ENCODE measurements around the gene CISTR.

The CISTR gene

GRCh38 chr12:53748072-53748840 is 3.5 kb downstream of the CISTR start:
- in situ Hi-C loops (cut with MboI; ENCODE audit: low pct_unique_long_range_greater_than_20kb, low sequenced_read_pairs), result no loop called here
- no peak for DNase-seq

- DNase-seq, result no peak
- in situ Hi-C loops (cut with MboI; ENCODE audit: low pct_unique_long_range_greater_than_20kb, low sequenced_read_pairs), result no loop called here
Measured at GRCh38 chr12:53747095-53747494, 4.7 kb downstream of the CISTR start.

- peak; percentile 90 for DNase-seq
- in situ Hi-C loops (cut with MboI; ENCODE audit: low pct_unique_long_range_greater_than_20kb, low sequenced_read_pairs), result no loop called here
Measured at GRCh38 chr12:53746592-53747092, 5.1 kb downstream of the CISTR start.

- DNase-seq, result no peak
- in situ Hi-C loops (cut with MboI; ENCODE audit: low pct_unique_long_range_greater_than_20kb, low sequenced_read_pairs), result no loop called here
Measured at GRCh38 chr12:53744751-53745150, 7.0 kb downstream of the CISTR start.

DNA sequence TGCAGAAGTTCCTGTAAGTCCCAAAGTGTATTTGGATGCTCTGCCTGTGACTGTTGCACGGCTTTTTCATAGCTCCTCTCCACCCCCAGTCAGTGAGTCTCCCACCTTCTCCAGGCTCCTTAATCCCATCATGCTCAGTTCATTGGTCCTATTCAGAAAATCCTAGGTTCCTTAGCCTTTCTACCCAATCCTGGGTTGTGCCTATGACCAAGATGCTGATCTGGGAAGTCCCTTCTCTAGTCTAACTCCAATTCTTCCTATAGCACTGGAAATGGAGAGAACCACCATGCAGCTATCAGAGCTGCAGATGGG is 7.7 kb downstream of the CISTR start:
- in situ Hi-C loops (cut with MboI; ENCODE audit: low pct_unique_long_range_greater_than_20kb, low sequenced_read_pairs), result no loop called here
- no peak for DNase-seq

GRCh38 chr12:53743266-53744129 is 8.3 kb downstream of the CISTR start:
- in situ Hi-C loops (cut with MboI; ENCODE audit: low pct_unique_long_range_greater_than_20kb, low sequenced_read_pairs), result no loop called here
- peak; percentile 89 for DNase-seq

- in situ Hi-C loops (cut with MboI; ENCODE audit: low pct_unique_long_range_greater_than_20kb, low sequenced_read_pairs), result no loop called here
- no peak for DNase-seq
Measured at GRCh38 chr12:53740130-53740491, 11.7 kb downstream of the CISTR start.

DNA sequence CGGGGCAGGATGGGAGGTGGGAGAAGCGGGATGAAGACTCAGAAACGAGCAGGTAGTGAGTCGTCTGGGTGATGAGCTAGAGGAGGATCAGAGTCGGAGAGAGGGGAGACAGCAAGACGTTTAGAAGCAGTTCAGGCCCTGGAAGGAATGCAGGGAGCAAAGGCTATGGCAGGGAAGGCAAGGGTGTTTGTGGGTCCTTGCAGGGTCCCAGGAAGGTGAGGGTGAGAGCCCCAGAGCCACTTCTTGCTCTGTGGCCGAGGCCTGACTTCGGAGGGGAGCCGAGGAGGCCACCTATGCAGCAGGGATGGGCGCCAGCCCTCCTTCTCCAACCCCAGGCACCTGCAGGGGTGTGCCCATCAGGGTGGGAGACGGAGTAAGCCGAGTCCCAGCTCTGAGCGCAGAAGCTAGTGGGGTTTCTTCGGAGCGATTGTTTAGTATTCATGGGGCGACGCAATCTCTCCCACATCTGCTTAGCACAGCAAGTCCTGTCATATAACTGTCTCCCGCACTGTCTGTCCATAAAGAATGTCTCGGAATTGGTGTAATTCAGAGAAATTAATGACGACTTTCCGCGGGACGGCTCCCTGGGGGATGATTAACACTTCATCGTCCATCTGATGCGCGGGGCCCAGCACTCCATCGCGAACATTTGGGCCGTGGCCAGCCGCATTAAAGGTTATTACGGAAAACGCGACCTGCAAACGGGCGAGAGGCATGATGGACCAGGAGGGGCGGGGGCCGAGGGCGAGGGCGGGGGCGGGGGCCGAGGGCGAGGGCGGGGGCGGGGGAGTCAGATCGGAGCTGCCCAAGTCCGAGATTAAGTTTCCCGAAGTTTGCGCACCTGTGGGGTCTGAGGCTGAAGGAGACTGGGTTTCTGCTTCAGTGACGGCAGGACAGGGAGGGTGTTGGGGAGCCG is 12.3 kb downstream of the CISTR start:
- no peak for DNase-seq
- in situ Hi-C loops (cut with MboI; ENCODE audit: low pct_unique_long_range_greater_than_20kb, low sequenced_read_pairs), result no loop called here

- in situ Hi-C loops (cut with MboI; ENCODE audit: low pct_unique_long_range_greater_than_20kb, low sequenced_read_pairs), result no loop called here
- no peak for DNase-seq
Measured at GRCh38 chr12:53738406-53739213, 13.2 kb downstream of the CISTR start.

- in situ Hi-C loops (cut with MboI; ENCODE audit: low pct_unique_long_range_greater_than_20kb, low sequenced_read_pairs), result no loop called here
- DNase-seq, result no peak
Measured at GRCh38 chr12:53737951-53738405, 13.8 kb downstream of the CISTR start.

DNA sequence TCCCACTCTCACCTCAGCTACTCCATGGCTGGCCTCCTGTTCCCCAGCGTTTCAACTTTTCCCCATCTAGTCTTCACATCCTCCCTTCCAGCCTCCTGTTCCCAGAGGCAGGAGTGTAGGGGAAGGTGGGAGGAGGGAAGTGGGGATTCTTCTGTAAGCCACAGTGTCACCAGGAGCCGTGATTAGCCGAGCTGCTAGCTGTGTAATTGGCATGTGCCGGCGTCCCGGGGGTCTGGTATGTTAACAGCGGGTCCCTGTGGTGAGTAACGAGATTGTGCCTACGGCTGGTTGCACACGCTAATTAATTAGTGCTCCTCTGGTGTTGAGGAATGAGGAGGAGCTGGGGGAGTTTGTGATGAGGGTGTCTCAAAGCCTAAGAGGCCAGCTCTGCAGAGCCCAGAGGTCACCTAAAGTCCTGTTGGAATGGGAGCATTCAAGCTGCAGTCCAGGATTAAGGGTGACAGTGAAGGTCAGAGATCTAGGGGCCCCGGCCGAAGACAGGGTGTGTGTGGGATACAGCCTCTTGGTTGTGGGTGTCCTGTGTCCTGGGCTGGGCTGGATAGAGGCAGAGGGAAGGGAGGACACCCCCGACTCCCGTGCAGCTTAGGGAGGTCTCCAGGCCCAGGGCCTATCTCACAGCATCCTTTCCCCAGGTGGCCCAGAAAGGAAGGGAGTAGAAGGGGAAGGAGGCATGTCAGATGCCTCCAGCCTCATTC is 14.5 kb downstream of the CISTR start:
- peak; percentile 5 for DNase-seq
- in situ Hi-C loops (cut with MboI; ENCODE audit: low pct_unique_long_range_greater_than_20kb, low sequenced_read_pairs), result no loop called here

DNA sequence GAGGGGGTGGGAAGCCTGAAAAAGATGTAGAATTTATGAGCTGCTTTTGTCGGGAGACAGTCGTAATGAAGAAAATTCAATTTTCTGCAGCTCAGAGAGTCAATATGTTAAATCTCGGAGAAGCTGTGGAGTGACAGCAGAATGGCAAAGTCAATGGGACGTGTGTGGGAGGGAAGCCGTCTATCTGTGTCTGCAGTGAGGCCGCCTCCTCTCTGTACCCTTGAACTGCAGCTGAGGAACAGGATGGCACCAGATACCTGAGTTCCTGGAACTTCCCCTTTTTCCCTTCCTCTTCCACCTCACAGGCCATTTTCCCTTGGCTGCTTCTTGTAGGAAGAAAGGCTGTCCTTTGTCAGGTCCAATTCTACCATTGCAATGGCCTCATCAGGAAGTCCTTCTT is 15.2 kb downstream of the CISTR start:
- DNase-seq, result peak; percentile 39
- in situ Hi-C loops (cut with MboI; ENCODE audit: low pct_unique_long_range_greater_than_20kb, low sequenced_read_pairs), result no loop called here

- DNase-seq, result no peak
- in situ Hi-C loops (cut with MboI; ENCODE audit: low pct_unique_long_range_greater_than_20kb, low sequenced_read_pairs), result no loop called here
Measured at GRCh38 chr12:53735556-53735955, 16.2 kb downstream of the CISTR start.

DNA sequence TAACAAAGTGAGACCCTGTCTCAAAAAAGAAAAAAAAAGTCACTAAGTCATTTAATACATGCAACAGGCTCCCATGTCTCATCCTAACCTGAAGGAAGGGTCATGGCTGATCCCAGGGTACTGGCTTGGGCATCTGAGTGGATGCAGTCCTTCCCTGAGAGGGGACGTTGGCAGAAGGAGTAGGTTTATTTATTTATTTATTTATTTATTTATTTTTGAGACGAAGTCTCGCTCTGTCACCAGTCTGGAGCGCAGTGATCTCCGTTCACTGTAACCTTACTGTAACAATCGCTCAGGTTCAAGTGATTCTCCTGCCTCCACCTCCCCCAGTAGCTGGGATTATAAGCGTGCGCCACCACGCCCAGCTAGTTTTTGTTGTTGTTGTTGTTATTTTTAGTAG is 17.4 kb downstream of the CISTR start:
- DNase-seq, result no peak
- in situ Hi-C loops (cut with MboI; ENCODE audit: low pct_unique_long_range_greater_than_20kb, low sequenced_read_pairs), result no loop called here

DNA sequence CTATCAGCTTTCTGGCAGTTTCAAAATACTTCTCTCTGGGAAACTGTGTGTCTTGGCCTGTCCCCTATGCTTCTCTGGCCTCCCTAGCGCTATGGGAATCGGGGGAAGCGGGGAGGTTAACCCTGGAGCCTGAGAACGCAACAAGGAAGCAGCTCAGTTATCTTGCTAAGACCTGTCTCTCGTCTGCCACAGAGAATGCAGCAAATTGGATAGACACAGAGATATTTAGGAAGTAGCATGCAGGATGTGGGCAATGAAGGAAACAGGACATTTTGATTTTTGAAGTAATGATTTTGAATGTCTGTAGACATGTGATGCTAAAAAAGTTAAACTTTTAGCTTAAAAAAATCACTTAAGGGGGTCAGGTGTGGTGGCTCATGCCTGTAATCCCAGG is 18.0 kb downstream of the CISTR start:
- in situ Hi-C loops (cut with MboI; ENCODE audit: low pct_unique_long_range_greater_than_20kb, low sequenced_read_pairs), result no loop called here
- peak; percentile 51 for DNase-seq

GRCh38 chr12:53733051-53733806 is 18.6 kb downstream of the CISTR start:
- DNase-seq, result no peak
- in situ Hi-C loops (cut with MboI; ENCODE audit: low pct_unique_long_range_greater_than_20kb, low sequenced_read_pairs), result no loop called here

DNA sequence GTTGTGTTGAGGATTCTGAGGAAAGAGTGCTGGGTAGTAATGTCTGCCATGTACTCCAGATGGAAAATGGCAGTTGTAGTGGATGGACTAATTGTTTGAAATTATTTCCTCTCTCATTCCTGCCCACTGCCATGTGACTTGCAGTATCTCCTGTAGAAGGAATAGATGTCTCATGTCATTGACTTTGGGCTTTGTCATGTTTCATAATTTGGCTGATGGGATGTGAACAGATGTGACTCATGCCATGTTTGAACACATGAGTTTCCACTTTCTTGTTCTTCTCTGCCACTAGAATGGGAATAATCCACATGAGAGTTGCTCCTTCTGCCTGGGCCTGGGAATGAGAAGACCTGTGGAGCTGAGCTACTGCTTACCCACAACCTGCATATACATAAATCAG is 22.1 kb downstream of the CISTR start:
- DNase-seq, result no peak
- in situ Hi-C loops (cut with MboI; ENCODE audit: low pct_unique_long_range_greater_than_20kb, low sequenced_read_pairs), result no loop called here

Measured in KBM-7 (cell line).